ENCODE results near the gene ABHD1. TPM values are rescaled to one million over a fixed set of nuclear protein-coding genes. Genes with fewer than 3 reads are reported as not detected.

ABHD1 gene
- total RNA-seq, 2 donors from 2014 or later: 4.1 to 7.0 TPM

DNA sequence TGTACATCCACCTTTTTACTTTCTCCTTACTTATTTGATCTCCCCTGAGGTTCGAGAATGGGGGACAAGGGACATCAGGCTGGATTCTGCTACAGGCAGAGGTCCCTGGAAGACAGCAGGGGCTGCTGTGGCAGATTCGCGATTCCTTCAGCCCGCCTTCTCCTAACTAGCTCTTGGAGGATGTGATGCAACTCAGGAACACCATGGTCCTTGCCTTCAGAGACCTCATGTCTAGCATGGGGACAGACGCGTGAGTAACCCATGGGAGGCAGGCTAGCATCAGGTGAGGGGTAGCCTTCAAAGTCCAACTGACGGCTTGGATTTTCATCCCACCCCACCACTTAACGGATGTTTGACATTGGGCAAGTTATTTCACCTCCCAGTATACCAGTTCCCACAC, 24.3 kb downstream of the ABHD1 start:
- DNase-seq (ENCODE audit: low spot score): no peak
- Histone ChIP-seq H3K27ac (no peak overlapping the region), H3K4me3 (no peak overlapping the region), H3K36me3 (no peaks in the 10 kb centered on the region), H3K27me3 (replicated peaks; ENCODE audit: insufficient read depth) (no peaks in the 10 kb centered on the region), H3K4me1 (replicated peaks) (no peaks in the 10 kb centered on the region), H3K9me3 (no peaks in the 10 kb centered on the region)
- WGBS: 96% methylated on average over 8 of the region's 8 CpGs
- TF ChIP-seq POLR2A (IDR thresholded peaks at IDR 0.05) (no peak), POLR2AphosphoS5 (IDR thresholded peaks at IDR 0.05) (no peak)
- TF ChIP-seq, protein P1, sequence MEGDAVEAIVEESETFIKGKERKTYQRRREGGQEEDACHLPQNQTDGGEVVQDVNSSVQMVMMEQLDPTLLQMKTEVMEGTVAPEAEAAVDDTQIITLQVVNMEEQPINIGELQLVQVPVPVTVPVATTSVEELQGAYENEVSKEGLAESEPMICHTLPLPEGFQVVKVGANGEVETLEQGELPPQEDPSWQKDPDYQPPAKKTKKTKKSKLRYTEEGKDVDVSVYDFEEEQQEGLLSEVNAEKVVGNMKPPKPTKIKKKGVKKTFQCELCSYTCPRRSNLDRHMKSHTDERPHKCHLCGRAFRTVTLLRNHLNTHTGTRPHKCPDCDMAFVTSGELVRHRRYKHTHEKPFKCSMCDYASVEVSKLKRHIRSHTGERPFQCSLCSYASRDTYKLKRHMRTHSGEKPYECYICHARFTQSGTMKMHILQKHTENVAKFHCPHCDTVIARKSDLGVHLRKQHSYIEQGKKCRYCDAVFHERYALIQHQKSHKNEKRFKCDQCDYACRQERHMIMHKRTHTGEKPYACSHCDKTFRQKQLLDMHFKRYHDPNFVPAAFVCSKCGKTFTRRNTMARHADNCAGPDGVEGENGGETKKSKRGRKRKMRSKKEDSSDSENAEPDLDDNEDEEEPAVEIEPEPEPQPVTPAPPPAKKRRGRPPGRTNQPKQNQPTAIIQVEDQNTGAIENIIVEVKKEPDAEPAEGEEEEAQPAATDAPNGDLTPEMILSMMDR (IDR thresholded peaks at IDR 0.05): no peak
- intact Hi-C loops (cut with DNase I): no loop called here

DNA sequence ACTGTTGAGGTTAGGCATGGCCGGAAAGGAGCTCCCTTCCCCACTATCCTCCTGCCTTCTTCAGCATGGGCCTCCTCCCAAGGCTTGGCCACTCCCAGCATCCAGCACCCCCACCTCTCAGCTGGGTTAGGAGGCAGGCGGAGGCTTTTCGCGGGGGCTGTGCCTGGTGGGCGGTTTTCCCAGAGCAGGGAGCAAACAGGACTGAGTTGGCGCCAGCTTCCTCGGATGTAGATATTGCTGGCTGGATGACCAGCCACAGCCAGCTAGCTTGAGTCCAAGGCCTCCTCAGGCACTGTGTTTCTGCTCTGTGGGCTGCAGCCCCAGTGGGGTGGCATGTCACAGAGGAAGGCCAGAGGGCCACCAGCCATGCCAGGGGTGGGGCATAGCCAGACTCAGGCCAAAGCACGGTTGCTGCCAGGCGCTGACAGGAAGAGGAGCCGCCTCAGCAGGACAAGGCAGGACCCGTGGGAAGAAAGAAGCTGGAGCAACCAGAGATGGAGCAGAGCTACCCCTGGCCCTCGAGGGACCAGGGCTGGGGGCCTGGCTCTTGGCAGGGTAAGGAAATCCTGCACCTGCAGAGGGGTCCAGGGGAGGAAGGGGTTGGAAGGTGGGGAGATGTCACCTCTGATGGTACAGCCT, 25.3 kb downstream of the ABHD1 start, which contains the start of gene TCF23:
Gene TCF23, plus strand, starts transcription at position 204 of the 639 bp plus-strand sequence. Its CDS starts 130 bp downstream, at position 334.
- TF ChIP-seq, protein P1 (IDR thresholded peaks at IDR 0.05): no peak
- TF ChIP-seq POLR2A (IDR thresholded peaks at IDR 0.05): no peak
- no peak for TF ChIP-seq POLR2AphosphoS5 (IDR thresholded peaks at IDR 0.05)
- no peak for DNase-seq (ENCODE audit: low spot score)

DNA sequence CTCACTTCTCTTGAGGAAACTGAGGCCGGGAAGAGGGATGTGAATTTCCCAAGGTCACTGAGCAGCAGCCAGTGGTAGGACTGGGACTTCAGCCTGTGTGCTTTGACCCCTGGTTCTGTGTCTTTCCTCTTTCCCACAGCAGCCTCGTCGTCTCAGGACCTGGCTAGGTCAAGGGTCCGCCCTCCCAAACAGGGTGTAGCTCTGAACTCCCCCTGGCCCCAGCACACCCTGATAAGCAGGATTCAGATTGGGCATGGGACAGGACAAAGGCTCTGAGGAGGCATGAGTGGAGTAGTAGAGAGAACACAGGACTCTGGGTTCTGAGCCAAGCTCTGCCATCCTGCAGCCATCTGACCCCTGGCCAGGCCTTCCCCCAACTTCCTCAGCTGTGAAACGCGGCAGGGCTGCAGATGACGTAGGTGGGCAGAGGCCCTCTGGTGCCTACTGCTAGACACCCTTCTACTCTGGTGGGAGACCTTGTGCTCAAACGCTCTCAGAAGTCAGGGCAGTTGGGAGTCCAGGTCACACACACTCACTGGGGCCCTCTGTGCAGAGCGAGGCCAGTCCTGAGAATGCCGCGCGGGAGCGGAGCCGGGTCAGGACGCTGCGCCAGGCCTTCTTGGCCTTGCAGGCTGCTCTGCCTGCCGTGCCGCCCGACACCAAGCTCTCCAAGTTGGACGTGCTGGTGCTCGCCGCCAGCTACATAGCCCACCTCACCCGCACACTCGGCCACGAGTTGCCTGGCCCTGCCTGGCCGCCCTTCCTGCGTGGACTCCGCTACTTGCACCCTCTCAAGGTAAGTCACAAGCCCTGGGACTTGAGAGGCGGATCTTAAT, 26.2 kb downstream of the ABHD1 start:
- H3K36me3 ChIP-seq: no peaks in the 10 kb centered on the region
- H3K4me1 ChIP-seq (replicated peaks): no peaks in the 10 kb centered on the region
- intact Hi-C loops (cut with DNase I): no loop called here
- H3K27me3 ChIP-seq (replicated peaks; ENCODE audit: insufficient read depth): no peaks in the 10 kb centered on the region
- no peak overlapping the region for H3K27ac ChIP-seq
- no peaks in the 10 kb centered on the region for H3K9me3 ChIP-seq
- H3K4me3 ChIP-seq: no peak overlapping the region
- 90% methylated on average over 29 of the region's 29 CpGs for WGBS
- DNase-seq (ENCODE audit: low spot score): no peak
- TF ChIP-seq POLR2A (IDR thresholded peaks at IDR 0.05) (no peak), POLR2AphosphoS5 (IDR thresholded peaks at IDR 0.05) (no peak)
- TF ChIP-seq, protein P1 (IDR thresholded peaks at IDR 0.05): no peak

More for the DNA sequence above, 25.3 kb downstream of the ABHD1 start, which contains the start of gene TCF23:
- H3K36me3 ChIP-seq: no peaks in the 10 kb centered on the region
- 52% methylated on average over 11 of the region's 12 CpGs for WGBS
- intact Hi-C loops (cut with DNase I): no loop called here
- no peak within 1 kb of the TSS for H3K27ac ChIP-seq
- no peaks in the 10 kb centered on the region for H3K27me3 ChIP-seq (replicated peaks; ENCODE audit: insufficient read depth)
- H3K4me3 ChIP-seq: no peak within 1 kb of the TSS
- H3K9me3 ChIP-seq: no peaks in the 10 kb centered on the region
- H3K4me1 ChIP-seq (replicated peaks): no peaks in the 10 kb centered on the region

DNA sequence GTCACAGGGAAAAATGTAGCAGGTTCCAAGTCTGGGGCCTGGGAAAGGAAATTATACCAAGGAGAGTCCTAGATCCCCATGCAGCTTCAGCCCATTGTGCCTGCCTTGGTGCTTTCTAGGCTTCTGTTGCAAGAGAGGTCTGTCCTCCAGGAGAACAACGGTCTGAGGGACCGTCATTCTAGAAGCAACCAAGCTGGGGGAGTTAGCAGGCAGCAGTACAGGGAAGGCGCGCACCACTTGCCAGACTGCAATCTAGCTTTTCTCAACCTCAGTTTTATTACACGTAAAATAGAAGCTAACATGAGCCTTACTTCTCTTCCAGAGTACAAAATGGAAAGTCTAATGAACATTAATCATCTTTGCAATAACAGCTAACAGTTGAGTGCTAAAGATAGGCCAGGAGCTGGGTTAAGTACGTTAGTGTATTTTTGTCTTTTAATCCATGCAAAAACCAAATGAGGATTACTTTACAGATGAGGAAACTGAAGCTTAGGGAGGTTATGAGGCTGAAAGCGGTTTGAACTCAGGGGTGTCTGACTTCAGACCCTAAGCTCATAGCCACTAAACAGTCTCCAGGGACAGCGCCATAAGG, 27.1 kb downstream of the ABHD1 start:
- intact Hi-C loops (cut with DNase I): no loop called here
- TF ChIP-seq, protein P1 (IDR thresholded peaks at IDR 0.05): no peak
- TF ChIP-seq POLR2A (IDR thresholded peaks at IDR 0.05) (no peak), POLR2AphosphoS5 (IDR thresholded peaks at IDR 0.05) (no peak)
- Histone ChIP-seq H3K4me1 (replicated peaks) (no peaks in the 10 kb centered on the region), H3K9me3 (no peaks in the 10 kb centered on the region), H3K4me3 (no peak overlapping the region), H3K27me3 (replicated peaks; ENCODE audit: insufficient read depth) (no peaks in the 10 kb centered on the region), H3K36me3 (no peaks in the 10 kb centered on the region), H3K27ac (no peak overlapping the region)
- WGBS: 57% methylated on average over 8 of the region's 8 CpGs
- no peak for DNase-seq (ENCODE audit: low spot score)

Data from prostate gland (tissue), 2 donors.